GM12878 (cell line): ENCODE results near the gene DLG2. TPM values are rescaled to one million over a fixed set of nuclear protein-coding genes. Genes with fewer than 3 reads are reported as not detected.
A peak's percentile ranks its signal among the peaks of the same experiment; 100 is the strongest.

ENCODE experiments used
- ATAC-seq: fragments of 200-7000 bp; cut with Tn5 transposase; 3 replicates; pipeline ENCODE4 v1.9.1; 2020; ENCODE audit warnings: mild to moderate bottlenecking, moderate library complexity
- BruUV-seq: library from RNA; stranded (reverse); fragments of 400-500 nt; replicated peaks from 2 replicates; lab custom pipeline; 2021; lab: Mats Ljungman, UMichigan
- CTCF ChIA-PET: fragments of 300-600 bp; sonication (Branson Sonifier 250); formaldehyde crosslinking; extraction: SDS; loops from one replicate; lab custom pipeline; 2021; ENCODE audit warnings: inconsistent platforms; lab: Yijun Ruan, JAX
- POLR2A ChIA-PET: fragments of 350-600 bp; formaldehyde crosslinking; extraction: SDS; loops from one replicate; lab custom pipeline; 2021; ENCODE audit warnings: inconsistent platforms; lab: Charles Lee
- RAD21 ChIA-PET: fragments of 300-600 bp; sonication (Branson Sonifier 250); formaldehyde crosslinking; loops from one replicate; lab custom pipeline; 2023; ENCODE audit warnings: antibody characterized with exemption; ENCODE audit not compliant: unreplicated experiment; lab: Charles Lee
- SMC1A ChIA-PET: fragments of 300-600 bp; sonication (Branson Sonifier 250); formaldehyde crosslinking; loops from one replicate; lab custom pipeline; 2023; ENCODE audit not compliant: unreplicated experiment, uncharacterized antibody; lab: Charles Lee
- DNase-seq: peaks from one replicate; pipeline ENCODE4 v3.0.0-alpha.2; 2011; ENCODE audit warnings: low read depth, low spot score
- FAIRE-seq: peaks from 3 replicates; lab custom pipeline; 2011; peaks lifted over from hg19 to GRCh38; lab: Jason Lieb, UNC
- H2AFZ ChIP-seq: 2 replicates; pipeline ENCODE4 v1.6.0; 2011; ENCODE audit warnings: low read depth, low read length, control low read depth; ENCODE audit not compliant: control insufficient read depth
- H3K27ac ChIP-seq: 2 replicates; pipeline ENCODE4 v1.5.1; 2011; ENCODE audit warnings: control low read depth; ENCODE audit not compliant: control insufficient read depth, insufficient read depth
- H3K27me3 ChIP-seq, 2 experiments: replicated peaks in 1 of 2; 2 replicates each; pipeline versions ENCODE4 v1.6.0 to v1.6.1; 2011; ENCODE audit warnings: low read length in 1 of 2; ENCODE audit not compliant: control insufficient read depth in 2 of 2, insufficient read depth in 2 of 2
- H3K36me3 ChIP-seq, 2 experiments: 2 replicates each; pipeline ENCODE4 v1.5.1; 2011; ENCODE audit warnings: low read length in 1 of 2; ENCODE audit not compliant: control insufficient read depth in 2 of 2, insufficient read depth in 2 of 2
- H3K4me1 ChIP-seq: 2 replicates; pipeline ENCODE4 v1.6.1; 2011; ENCODE audit warnings: mild to moderate bottlenecking, low read length, moderate library complexity, mixed read lengths; ENCODE audit not compliant: control insufficient read depth, insufficient read depth
- H3K4me2 ChIP-seq: 2 replicates; pipeline ENCODE4 v1.6.0; 2011; ENCODE audit warnings: control low read depth; ENCODE audit not compliant: control insufficient read depth, insufficient read depth
- H3K4me3 ChIP-seq: fragments of 200-600 bp; sonication (generic); 2 replicates; pipeline ENCODE4 v1.5.1; 2016
- H3K79me2 ChIP-seq: 2 replicates; pipeline ENCODE4 v1.6.0; 2011; ENCODE audit warnings: low read length; ENCODE audit not compliant: control insufficient read depth, insufficient read depth
- H3K9ac ChIP-seq: 2 replicates; pipeline ENCODE4 v1.8.0; 2011; ENCODE audit warnings: low read length, control low read depth, mixed read lengths; ENCODE audit not compliant: control insufficient read depth, insufficient read depth
- H3K9me3 ChIP-seq: replicated peaks from 3 replicates; pipeline ENCODE4 v1.5.1; 2011; ENCODE audit warnings: mild to moderate bottlenecking, low read length; ENCODE audit not compliant: control insufficient read depth, insufficient read depth
- H4K20me1 ChIP-seq: 2 replicates; pipeline ENCODE4 v1.6.0; 2011; ENCODE audit not compliant: control insufficient read depth, insufficient read depth
- BHLHE40 ChIP-seq, 2 experiments: fragments of 450-650 bp in 1 of 2; IDR thresholded peaks; 2 replicates each; pipeline ENCODE4 v1.6.1; 2011 to 2017; ENCODE audit warnings: low read depth in 2 of 2, borderline replicate concordance in 1 of 2, improper control_type of control experiment in 1 of 2, low read length in 1 of 2, mild to moderate bottlenecking in 1 of 2
- BMI1 ChIP-seq: fragments of 450-650 bp; IDR thresholded peaks from 2 replicates; pipeline ENCODE4 v1.6.1; 2016; ENCODE audit warnings: mild to moderate bottlenecking, moderate library complexity, borderline replicate concordance
- ESRRA ChIP-seq: IDR thresholded peaks from 2 replicates; pipeline ENCODE4 v1.6.1; 2012; ENCODE audit warnings: mild to moderate bottlenecking, low read length, improper control_type of control experiment
- IRF4 ChIP-seq: IDR thresholded peaks from 2 replicates; pipeline ENCODE4 v1.6.1; 2011; ENCODE audit warnings: low read depth, low read length
- MXI1 ChIP-seq: fragments of 150-350 bp; IDR thresholded peaks from 2 replicates; pipeline ENCODE4 v1.6.1; 2011; ENCODE audit warnings: low read depth, mild to moderate bottlenecking, inconsistent platforms, low read length, improper control_type of control experiment
- NFYB ChIP-seq: IDR thresholded peaks from 2 replicates; pipeline ENCODE4 v1.6.1; 2011; ENCODE audit warnings: low read depth, mild to moderate bottlenecking, low read length, improper control_type of control experiment, moderate library complexity; ENCODE audit not compliant: insufficient read depth
- NR2C2 ChIP-seq: IDR thresholded peaks from 2 replicates; pipeline ENCODE4 v1.6.1; 2011; ENCODE audit warnings: borderline replicate concordance, low read depth; ENCODE audit not compliant: control insufficient read depth, insufficient read length
- NR2F1 ChIP-seq: fragments of 450-650 bp; conservative IDR thresholded peaks from 2 replicates; pipeline ENCODE4 v1.6.1; 2017; ENCODE audit warnings: mild to moderate bottlenecking
- POU2F2 ChIP-seq: IDR thresholded peaks from 3 replicates; pipeline ENCODE4 v1.6.1; 2011; ENCODE audit warnings: low read depth, mild to moderate bottlenecking, low read length, borderline replicate concordance
- RELA ChIP-seq: fragments of 450-650 bp; IDR thresholded peaks from 2 replicates; pipeline ENCODE4 v1.8.0; 2014; ENCODE audit warnings: borderline replicate concordance; ENCODE audit not compliant: partially characterized antibody
- RUNX3 ChIP-seq: IDR thresholded peaks from 2 replicates; pipeline ENCODE4 v1.6.1; 2012; ENCODE audit warnings: low read length, inconsistent platforms
- TCF12 ChIP-seq: IDR thresholded peaks from 2 replicates; pipeline ENCODE4 v1.6.1; 2011; ENCODE audit warnings: low read depth, mild to moderate bottlenecking, low read length
- WGBS: methylation state at CpG from one replicate; pipeline ENCODE4 v1.1.6; 2016; ENCODE audit warnings: low lambda C conversion rate; ENCODE audit not compliant: insufficient replicate concordance, insufficient coverage; ENCODE audit errors: missing lambda C conversion rate; 5-methylcytosine and 5-hydroxymethylcytosine counted together
- in situ Hi-C: fragments of 300-500 bp; cut with MboI; formaldehyde crosslinking; loops from 9 replicates; pipeline ENCODE4 v1.14.3; 2018; ENCODE audit warnings: mixed read lengths
- intact Hi-C: fragments of 100-400 bp; cut with micrococcal nuclease; formaldehyde crosslinking; loops from one replicate; pipeline ENCODE4 v1.14.2; 2022; ENCODE audit not compliant: unreplicated experiment
- polyA plus RNA-seq, 11 experiments: library from polyadenylated mRNA; depleted of rRNA in 4 of 11; unstranded in 6 of 11; stranded (reverse) in 5 of 11; fragments of >200 nt; fragmentation: Nextera tagmentation in 4 of 11; fragmentation: Illumina TruSeq in 1 of 11; extraction: Ambion mirVana in 4 of 11; extraction: Trizol in 1 of 11; gene quantifications; 1 replicate in 1 of 11; 2 replicates in 10 of 11; pipeline versions ENCODE4 v1.2.1 to v1.2.3, GENCODE V29; 2011 to 2016; ENCODE audit warnings: inconsistent platforms in 2 of 11, missing spikeins in 2 of 11, low read depth in 1 of 11
- total RNA-seq, 4 experiments: library from RNA; depleted of rRNA in 3 of 4; stranded (reverse); fragments of >200 nt in 3 of 4; fragmentation: Illumina TruSeq in 1 of 4; extraction: Trizol in 1 of 4; gene quantifications; 2 replicates each; pipeline versions ENCODE4 v1.2.1 to v1.2.3, GENCODE V29; 2013 to 2021
- TF ChIP-seq, protein P1 (sequence below): fragments of 450-650 bp; IDR thresholded peaks from 2 replicates; pipeline ENCODE4 v1.6.1; 2017; ENCODE audit warnings: low read depth, mild to moderate bottlenecking, moderate library complexity
- TF ChIP-seq, protein P2 (sequence below): fragments of 450-650 bp; IDR thresholded peaks from 2 replicates; pipeline ENCODE4 v1.6.1; 2016; ENCODE audit warnings: mild to moderate bottlenecking
- TF ChIP-seq, protein P3 (sequence below): IDR thresholded peaks from 2 replicates; pipeline ENCODE4 v1.6.1; 2012; ENCODE audit warnings: low read depth, low read length, improper control_type of control experiment

The DLG2 gene
- total and polyA plus RNA-seq, 10 of the 15 experiments (the other 5 are each of a cell fraction or from before 2014, with no cell fraction given): 0.09 to 0.98 (median 0.35) TPM

DNA sequence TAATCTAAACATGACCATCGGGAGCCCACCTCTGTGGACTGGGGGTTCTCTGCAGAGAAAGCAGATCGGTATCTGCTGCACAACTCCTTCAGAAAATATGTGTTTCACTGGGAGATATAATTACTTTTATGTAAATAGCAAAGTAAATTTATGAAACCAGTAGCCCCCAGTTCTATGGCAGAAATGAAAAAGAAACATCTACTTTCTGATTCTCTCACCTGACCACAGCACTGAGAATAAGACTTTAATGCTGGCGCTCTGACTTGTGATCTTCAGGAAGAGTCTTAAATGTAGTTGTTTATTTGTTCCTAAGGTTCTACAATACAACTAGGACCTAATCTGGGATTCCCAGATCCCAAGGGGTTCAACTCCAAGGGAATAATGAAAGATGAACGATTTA, 518.0 kb downstream of the DLG2 start:
- Histone ChIP-seq H3K79me2 (no peaks in the 10 kb centered on the region), H3K4me3 (peak overlapping the region; percentile 43; the same call in 1 of the 2 replicates), H3K27ac (0 out of 2 replicates have a peak overlapping the region, but pooled peaks have one; percentile 40), H3K4me1 (peaks cover 21% of the 10 kb centered on the region), H3K27me3 (no peaks in the 10 kb centered on the region), H3K36me3 (no peaks in the 10 kb centered on the region), H3K4me2 (peak overlapping the region; percentile 61), H4K20me1 (no peaks in the 10 kb centered on the region), H2AFZ (peak overlapping the region; percentile 18; the same call in 1 of the 2 replicates), H3K9ac (no peak overlapping the region), H3K9me3 (no peaks in the 10 kb centered on the region)
- TF ChIP-seq RUNX3 (peak; percentile 73), BHLHE40 (IDR thresholded peaks at IDR 0.05; ENCODE audit: borderline replicate concordance in 1 of 2, low read depth in 2 of 2, low read length in 1 of 2) (peak in 1 of 2 experiments; percentile 40; a peak in 1 of 4 replicates), BMI1 (no peak), NR2C2 (no peak)
- TF ChIP-seq, protein P1, sequence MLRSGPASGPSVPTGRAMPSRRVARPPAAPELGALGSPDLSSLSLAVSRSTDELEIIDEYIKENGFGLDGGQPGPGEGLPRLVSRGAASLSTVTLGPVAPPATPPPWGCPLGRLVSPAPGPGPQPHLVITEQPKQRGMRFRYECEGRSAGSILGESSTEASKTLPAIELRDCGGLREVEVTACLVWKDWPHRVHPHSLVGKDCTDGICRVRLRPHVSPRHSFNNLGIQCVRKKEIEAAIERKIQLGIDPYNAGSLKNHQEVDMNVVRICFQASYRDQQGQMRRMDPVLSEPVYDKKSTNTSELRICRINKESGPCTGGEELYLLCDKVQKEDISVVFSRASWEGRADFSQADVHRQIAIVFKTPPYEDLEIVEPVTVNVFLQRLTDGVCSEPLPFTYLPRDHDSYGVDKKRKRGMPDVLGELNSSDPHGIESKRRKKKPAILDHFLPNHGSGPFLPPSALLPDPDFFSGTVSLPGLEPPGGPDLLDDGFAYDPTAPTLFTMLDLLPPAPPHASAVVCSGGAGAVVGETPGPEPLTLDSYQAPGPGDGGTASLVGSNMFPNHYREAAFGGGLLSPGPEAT: 0 out of 2 replicates have a peak, but pooled peaks have one; percentile 15
- FAIRE-seq (peak; percentile 72), DNase-seq (peak; percentile 37), ATAC-seq (peak; percentile 84)
- BruUV-seq: no TSS peak
- in situ Hi-C loops: no loop called here
- intact Hi-C loops: no loop called here
- ChIA-PET SMC1A (interaction anchor here (1.0 to 2.7 kb wide), 6 partner anchors 10 to 20 kb away, joined by 3 to 21 read pairs (median 6); no protein-coding TSS in a partner anchor), CTCF (no interaction called here), RAD21 (interaction anchor here (1.4 to 3.0 kb wide), 2 partner anchors 8 to 15 kb away, joined by 3 to 15 read pairs; no protein-coding TSS in a partner anchor), POLR2A (no interaction called here)
- WGBS: 2% methylated on average over 4 of the region's 4 CpGs

DNA sequence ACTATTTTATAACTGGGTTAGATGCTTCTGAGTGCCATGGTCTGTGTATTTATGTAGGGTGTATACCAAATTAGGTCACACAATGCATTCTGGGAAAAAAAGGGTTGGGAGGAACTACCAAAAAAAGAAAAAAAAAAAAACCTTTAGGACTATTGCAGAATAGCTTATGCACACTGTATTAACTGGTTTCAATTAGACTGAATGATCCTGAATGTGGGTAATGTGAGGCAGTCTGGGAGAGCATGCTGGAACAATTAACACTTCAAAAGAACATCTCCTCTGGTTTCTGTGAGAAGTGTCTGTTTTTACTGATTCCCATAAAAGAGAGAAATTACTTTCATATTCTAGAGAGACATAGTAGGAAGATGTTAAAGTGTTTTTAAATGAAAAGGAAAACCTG, 521.3 kb downstream of the DLG2 start:
- no peak for DNase-seq
- Histone ChIP-seq H3K36me3 (no peaks in the 10 kb centered on the region), H3K9me3 (no peaks in the 10 kb centered on the region), H3K4me2 (no peak overlapping the region), H4K20me1 (no peaks in the 10 kb centered on the region), H3K27ac (no peak overlapping the region), H3K79me2 (no peaks in the 10 kb centered on the region), H3K4me3 (no peak overlapping the region), H3K4me1 (peaks cover 18% of the 10 kb centered on the region), H2AFZ (no peak overlapping the region), H3K9ac (no peak overlapping the region), H3K27me3 (no peaks in the 10 kb centered on the region)
- no TSS peak for BruUV-seq
- SMC1A ChIA-PET: no interaction called here
- RAD21 ChIA-PET: interaction anchor here (0.7 kb wide), 1 partner anchor 16 kb away, joined by 3 read pairs; no protein-coding TSS in a partner anchor
- CTCF ChIA-PET: no interaction called here
- no peak for FAIRE-seq
- POLR2A ChIA-PET: no interaction called here
- no peak for ATAC-seq
- intact Hi-C loops (no loop called here), in situ Hi-C loops (no loop called here)
- no peak for TF ChIP-seq IRF4
- no peak for TF ChIP-seq NFYB
- TF ChIP-seq, protein P2, sequence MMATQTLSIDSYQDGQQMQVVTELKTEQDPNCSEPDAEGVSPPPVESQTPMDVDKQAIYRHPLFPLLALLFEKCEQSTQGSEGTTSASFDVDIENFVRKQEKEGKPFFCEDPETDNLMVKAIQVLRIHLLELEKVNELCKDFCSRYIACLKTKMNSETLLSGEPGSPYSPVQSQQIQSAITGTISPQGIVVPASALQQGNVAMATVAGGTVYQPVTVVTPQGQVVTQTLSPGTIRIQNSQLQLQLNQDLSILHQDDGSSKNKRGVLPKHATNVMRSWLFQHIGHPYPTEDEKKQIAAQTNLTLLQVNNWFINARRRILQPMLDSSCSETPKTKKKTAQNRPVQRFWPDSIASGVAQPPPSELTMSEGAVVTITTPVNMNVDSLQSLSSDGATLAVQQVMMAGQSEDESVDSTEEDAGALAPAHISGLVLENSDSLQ: no peak
- TF ChIP-seq TCF12: no peak
- no peak for TF ChIP-seq POU2F2
- TF ChIP-seq MXI1: no peak
- no peak for TF ChIP-seq ESRRA
- no peak for TF ChIP-seq RUNX3
- TF ChIP-seq NR2F1: no peak
- TF ChIP-seq RELA: no peak
- TF ChIP-seq, protein P3, sequence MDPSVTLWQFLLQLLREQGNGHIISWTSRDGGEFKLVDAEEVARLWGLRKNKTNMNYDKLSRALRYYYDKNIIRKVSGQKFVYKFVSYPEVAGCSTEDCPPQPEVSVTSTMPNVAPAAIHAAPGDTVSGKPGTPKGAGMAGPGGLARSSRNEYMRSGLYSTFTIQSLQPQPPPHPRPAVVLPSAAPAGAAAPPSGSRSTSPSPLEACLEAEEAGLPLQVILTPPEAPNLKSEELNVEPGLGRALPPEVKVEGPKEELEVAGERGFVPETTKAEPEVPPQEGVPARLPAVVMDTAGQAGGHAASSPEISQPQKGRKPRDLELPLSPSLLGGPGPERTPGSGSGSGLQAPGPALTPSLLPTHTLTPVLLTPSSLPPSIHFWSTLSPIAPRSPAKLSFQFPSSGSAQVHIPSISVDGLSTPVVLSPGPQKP: no peak
